Measurements from ENCODE around the gene RAPGEF3.

The RAPGEF3 gene

DNA sequence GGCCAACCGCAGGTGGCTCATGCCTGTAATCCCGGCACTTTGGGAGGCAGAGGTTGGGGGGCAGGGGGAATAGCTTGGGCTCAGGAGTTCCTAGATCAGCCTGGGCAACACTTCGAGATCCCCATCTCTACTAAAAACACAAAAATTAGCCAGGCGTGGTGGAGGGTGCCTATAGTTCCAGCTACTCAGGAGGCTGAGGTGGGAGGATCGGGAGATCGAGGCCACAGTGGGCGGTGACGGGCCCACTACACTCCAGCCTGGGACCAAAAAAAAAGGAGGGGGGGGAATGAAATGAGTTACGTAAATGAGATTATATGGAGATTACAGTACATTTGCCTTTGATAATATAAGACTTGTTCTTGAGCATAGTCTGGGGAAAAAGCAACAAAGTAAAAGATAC is 54.0 kb downstream of the RAPGEF3 start:
- no peak for TF ChIP-seq RBAK (tag by site-specific recombination; IDR thresholded peaks at IDR 0.05)
- TF ChIP-seq ZNF140 (tag by site-specific recombination; IDR thresholded peaks at IDR 0.05) = no peak
- TF ChIP-seq ZXDB (tag by site-specific recombination; IDR thresholded peaks at IDR 0.05) = no peak
- no peak for TF ChIP-seq ZNF404 (tag by site-specific recombination; IDR thresholded peaks at IDR 0.05)
- TF ChIP-seq ZFHX2 (tag by site-specific recombination; conservative IDR thresholded peaks at IDR 0.05) = peak; percentile 21
- TF ChIP-seq SALL2 (tag by site-specific recombination; IDR thresholded peaks at IDR 0.05; ENCODE audit: borderline replicate concordance) = no peak
- no peak for TF ChIP-seq ZNF600 (tag by site-specific recombination; IDR thresholded peaks at IDR 0.05)
- TF ChIP-seq ZNF549 (tag by site-specific recombination; IDR thresholded peaks at IDR 0.05) = no peak
- 0 out of 2 replicates have a peak, but pooled peaks have one; percentile 39 for TF ChIP-seq ZFP69B (tag by site-specific recombination; IDR thresholded peaks at IDR 0.05)
- no peak for TF ChIP-seq ZNF433 (tag by site-specific recombination; IDR thresholded peaks at IDR 0.05; ENCODE audit: low read depth)
- TF ChIP-seq, protein P1, sequence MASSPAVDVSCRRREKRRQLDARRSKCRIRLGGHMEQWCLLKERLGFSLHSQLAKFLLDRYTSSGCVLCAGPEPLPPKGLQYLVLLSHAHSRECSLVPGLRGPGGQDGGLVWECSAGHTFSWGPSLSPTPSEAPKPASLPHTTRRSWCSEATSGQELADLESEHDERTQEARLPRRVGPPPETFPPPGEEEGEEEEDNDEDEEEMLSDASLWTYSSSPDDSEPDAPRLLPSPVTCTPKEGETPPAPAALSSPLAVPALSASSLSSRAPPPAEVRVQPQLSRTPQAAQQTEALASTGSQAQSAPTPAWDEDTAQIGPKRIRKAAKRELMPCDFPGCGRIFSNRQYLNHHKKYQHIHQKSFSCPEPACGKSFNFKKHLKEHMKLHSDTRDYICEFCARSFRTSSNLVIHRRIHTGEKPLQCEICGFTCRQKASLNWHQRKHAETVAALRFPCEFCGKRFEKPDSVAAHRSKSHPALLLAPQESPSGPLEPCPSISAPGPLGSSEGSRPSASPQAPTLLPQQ (tag by site-specific recombination; IDR thresholded peaks at IDR 0.05) = peak; percentile 16; the same call in 1 of the 2 replicates
- 0 out of 2 replicates have a peak, but pooled peaks have one; percentile 5 for TF ChIP-seq EGR2 (tag by site-specific recombination; IDR thresholded peaks at IDR 0.05; ENCODE audit: low read depth)
- TF ChIP-seq, protein P2, sequence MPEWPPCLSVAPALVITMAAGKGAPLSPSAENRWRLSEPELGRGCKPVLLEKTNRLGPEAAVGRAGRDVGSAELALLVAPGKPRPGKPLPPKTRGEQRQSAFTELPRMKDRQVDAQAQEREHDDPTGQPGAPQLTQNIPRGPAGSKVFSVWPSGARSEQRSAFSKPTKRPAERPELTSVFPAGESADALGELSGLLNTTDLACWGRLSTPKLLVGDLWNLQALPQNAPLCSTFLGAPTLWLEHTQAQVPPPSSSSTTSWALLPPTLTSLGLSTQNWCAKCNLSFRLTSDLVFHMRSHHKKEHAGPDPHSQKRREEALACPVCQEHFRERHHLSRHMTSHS (tag by site-specific recombination; IDR thresholded peaks at IDR 0.05) = no peak
- peak overlapping the region; percentile 97 for H3K4me3 ChIP-seq (ENCODE audit: low read depth, low read length)
- ChIA-PET CTCF (interaction anchor here (0.6 to 2.6 kb wide), 13 partner anchors 8 to 386 kb away, joined by 3 to 10 read pairs (median 3); no protein-coding TSS in a partner anchor), POLR2A (no interaction called here)
- no peak overlapping the region for H3K27ac ChIP-seq (ENCODE audit: extremely low read depth, low read depth, low read length)
- no peaks in the 10 kb centered on the region for H3K4me1 ChIP-seq (ENCODE audit: control insufficient read depth, insufficient read depth, low read length)
- H3K9me3 ChIP-seq (ENCODE audit: control insufficient read depth, insufficient read depth, low read depth, low read length) = no peaks in the 10 kb centered on the region
- H3K36me3 ChIP-seq (ENCODE audit: control insufficient read depth in 2 of 2, insufficient read depth in 1 of 2, low read length in 2 of 2) = peaks cover 13 to 21% of the 10 kb centered on the region in 2 experiments

DNA sequence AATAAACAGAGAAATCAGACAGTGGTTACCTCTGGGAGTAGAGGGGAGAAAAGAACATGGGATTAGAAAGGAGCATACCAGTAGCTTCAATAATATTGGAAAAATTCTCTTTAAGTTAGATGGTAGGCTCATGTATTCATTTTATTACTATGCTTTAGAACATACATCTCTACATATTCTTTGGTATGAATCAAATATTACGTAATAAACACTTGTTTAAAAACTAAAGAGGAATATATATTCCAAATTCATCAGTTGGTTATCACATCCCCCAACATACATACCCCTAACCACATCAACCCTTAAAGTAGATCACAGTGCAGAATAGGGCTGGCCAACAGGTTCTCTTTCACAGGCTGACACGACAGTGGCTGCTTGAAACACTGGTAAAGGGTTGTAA is 58.4 kb downstream of the RAPGEF3 start:
- H3K9me3 ChIP-seq (ENCODE audit: control insufficient read depth, insufficient read depth, low read depth, low read length) = no peaks in the 10 kb centered on the region
- TF ChIP-seq ZFP3 (tag by site-specific recombination; IDR thresholded peaks at IDR 0.05; ENCODE audit: low read depth) (no peak), ZNF394 (tag by site-specific recombination; IDR thresholded peaks at IDR 0.05; ENCODE audit: borderline replicate concordance) (no peak), ZNF140 (tag by site-specific recombination; IDR thresholded peaks at IDR 0.05) (no peak), TCF7L2 (IDR thresholded peaks at IDR 0.05; ENCODE audit: borderline replicate concordance, low read depth, low read length) (no peak), ZNF777 (tag by site-specific recombination; IDR thresholded peaks at IDR 0.05; ENCODE audit: borderline replicate concordance) (no peak), ZNF426 (tag by site-specific recombination; IDR thresholded peaks at IDR 0.05) (no peak), PRDM10 (tag by site-specific recombination; IDR thresholded peaks at IDR 0.05) (no peak), PBX3 (CRISPR knock-in tag; IDR thresholded peaks at IDR 0.05) (no peak), ZNF391 (tag by site-specific recombination; IDR thresholded peaks at IDR 0.05; ENCODE audit: borderline replicate concordance, low read depth) (no peak), ZNF843 (tag by site-specific recombination; IDR thresholded peaks at IDR 0.05) (no peak), GLIS2 (tag by site-specific recombination; IDR thresholded peaks at IDR 0.05) (no peak), ZBTB48 (tag by site-specific recombination; IDR thresholded peaks at IDR 0.05) (no peak), GLIS1 (tag by site-specific recombination; IDR thresholded peaks at IDR 0.05) (no peak), ZNF629 (tag by site-specific recombination; IDR thresholded peaks at IDR 0.05) (no peak), ZNF121 (tag by site-specific recombination; IDR thresholded peaks at IDR 0.05) (no peak)
- TF ChIP-seq, protein P3, sequence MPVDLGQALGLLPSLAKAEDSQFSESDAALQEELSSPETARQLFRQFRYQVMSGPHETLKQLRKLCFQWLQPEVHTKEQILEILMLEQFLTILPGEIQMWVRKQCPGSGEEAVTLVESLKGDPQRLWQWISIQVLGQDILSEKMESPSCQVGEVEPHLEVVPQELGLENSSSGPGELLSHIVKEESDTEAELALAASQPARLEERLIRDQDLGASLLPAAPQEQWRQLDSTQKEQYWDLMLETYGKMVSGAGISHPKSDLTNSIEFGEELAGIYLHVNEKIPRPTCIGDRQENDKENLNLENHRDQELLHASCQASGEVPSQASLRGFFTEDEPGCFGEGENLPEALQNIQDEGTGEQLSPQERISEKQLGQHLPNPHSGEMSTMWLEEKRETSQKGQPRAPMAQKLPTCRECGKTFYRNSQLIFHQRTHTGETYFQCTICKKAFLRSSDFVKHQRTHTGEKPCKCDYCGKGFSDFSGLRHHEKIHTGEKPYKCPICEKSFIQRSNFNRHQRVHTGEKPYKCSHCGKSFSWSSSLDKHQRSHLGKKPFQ (tag by site-specific recombination; IDR thresholded peaks at IDR 0.05) = no peak

More for the DNA sequence above, 58.4 kb downstream of the RAPGEF3 start:
- POLR2A ChIA-PET = no interaction called here
- H3K4me1 ChIP-seq (ENCODE audit: control insufficient read depth, insufficient read depth, low read length) = no peaks in the 10 kb centered on the region
- H3K27ac ChIP-seq (ENCODE audit: extremely low read depth, low read depth, low read length) = no peak overlapping the region
- peaks cover 42 to 47% of the 10 kb centered on the region in 2 experiments for H3K36me3 ChIP-seq (ENCODE audit: control insufficient read depth in 2 of 2, insufficient read depth in 1 of 2, low read length in 2 of 2)
- no peak overlapping the region for H3K4me3 ChIP-seq (ENCODE audit: low read depth, low read length)
- CTCF ChIA-PET = no interaction called here
